Fibroblast of lung (primary cell): ENCODE measurements around the gene XYLB.

Experiments
- EZH2 ChIP-seq: IDR thresholded peaks from 2 replicates; pipeline ENCODE4 v1.5.1; 2012; ENCODE audit warnings: low read length, control low read depth, mild to moderate bottlenecking; ENCODE audit errors: missing control alignments
- TF ChIP-seq, protein P1 (sequence below), 2 donors: IDR thresholded peaks in 1 of 2; conservative IDR thresholded peaks in 1 of 2; 1 replicate in 1 of 2; 2 replicates in 1 of 2; pipeline ENCODE4 v1.5.1; 2011 to 2012; ENCODE audit warnings: low read length in 2 of 2, control low read depth in 1 of 2, inconsistent platforms in 1 of 2, low read depth in 1 of 2, mild to moderate bottlenecking in 1 of 2

- TF ChIP-seq, protein P1, sequence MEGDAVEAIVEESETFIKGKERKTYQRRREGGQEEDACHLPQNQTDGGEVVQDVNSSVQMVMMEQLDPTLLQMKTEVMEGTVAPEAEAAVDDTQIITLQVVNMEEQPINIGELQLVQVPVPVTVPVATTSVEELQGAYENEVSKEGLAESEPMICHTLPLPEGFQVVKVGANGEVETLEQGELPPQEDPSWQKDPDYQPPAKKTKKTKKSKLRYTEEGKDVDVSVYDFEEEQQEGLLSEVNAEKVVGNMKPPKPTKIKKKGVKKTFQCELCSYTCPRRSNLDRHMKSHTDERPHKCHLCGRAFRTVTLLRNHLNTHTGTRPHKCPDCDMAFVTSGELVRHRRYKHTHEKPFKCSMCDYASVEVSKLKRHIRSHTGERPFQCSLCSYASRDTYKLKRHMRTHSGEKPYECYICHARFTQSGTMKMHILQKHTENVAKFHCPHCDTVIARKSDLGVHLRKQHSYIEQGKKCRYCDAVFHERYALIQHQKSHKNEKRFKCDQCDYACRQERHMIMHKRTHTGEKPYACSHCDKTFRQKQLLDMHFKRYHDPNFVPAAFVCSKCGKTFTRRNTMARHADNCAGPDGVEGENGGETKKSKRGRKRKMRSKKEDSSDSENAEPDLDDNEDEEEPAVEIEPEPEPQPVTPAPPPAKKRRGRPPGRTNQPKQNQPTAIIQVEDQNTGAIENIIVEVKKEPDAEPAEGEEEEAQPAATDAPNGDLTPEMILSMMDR (conservative IDR thresholded peaks at IDR 0.05 in 1 of 2, IDR thresholded peaks at IDR 0.05 in 1 of 2; ENCODE audit: low read depth in 1 of 2, low read length in 2 of 2): no peak
- TF ChIP-seq EZH2: no peak
These were observed 30.0 kb upstream of the XYLB start for GRCh38 chr3:38316356-38317191.
